Suprapubic skin (tissue), 4 donors: ENCODE data around the gene SEMA4A. TPM values are rescaled to one million over a fixed set of nuclear protein-coding genes. Genes with fewer than 3 reads are reported as not detected.
A peak's percentile ranks its signal among the peaks of the same experiment; 100 is the strongest.

Source experiments
- DNase-seq, 2 donors: peaks; one replicate each; pipeline ENCODE4 v3.0.0-alpha.2; 2019; ENCODE audit warnings: low spot score in 2 of 2
- H3K27ac ChIP-seq: fragments of 200-600 bp; sonication (generic); one replicate; pipeline ENCODE4 v1.5.1; 2019
- H3K27me3 ChIP-seq: fragments of 200-600 bp; sonication (generic); one replicate; pipeline ENCODE4 v1.5.1; 2019
- H3K36me3 ChIP-seq: fragments of 200-600 bp; sonication (generic); one replicate; pipeline ENCODE4 v1.5.1; 2019
- H3K4me1 ChIP-seq: fragments of 200-600 bp; sonication (generic); one replicate; pipeline ENCODE4 v1.5.1; 2019
- H3K4me3 ChIP-seq: fragments of 200-600 bp; sonication (generic); one replicate; pipeline ENCODE4 v1.5.1; 2019; ENCODE audit warnings: mild to moderate bottlenecking
- H3K9me3 ChIP-seq: fragments of 200-600 bp; sonication (generic); one replicate; pipeline ENCODE4 v1.5.1; 2019
- CTCF ChIP-seq, 2 donors: fragments of 200-600 bp in 1 of 2; fragments of 450-650 bp in 1 of 2; sonication (generic) in 1 of 2; IDR thresholded peaks; one replicate each; pipeline ENCODE4 v1.5.1; 2016 to 2019; ENCODE audit warnings: antibody characterized with exemption in 2 of 2, mild to moderate bottlenecking in 1 of 2, moderate library complexity in 1 of 2
- EP300 ChIP-seq: sonication (generic); formaldehyde crosslinking; IDR thresholded peaks from one replicate; pipeline ENCODE4 v1.6.1; 2017; ENCODE audit warnings: antibody characterized with exemption
- POLR2A ChIP-seq, 2 donors: fragments of 450-650 bp; IDR thresholded peaks; one replicate each; pipeline ENCODE4 v1.6.1; 2017; ENCODE audit warnings: antibody characterized with exemption in 2 of 2, mild to moderate bottlenecking in 2 of 2, moderate library complexity in 2 of 2
- POLR2AphosphoS5 ChIP-seq, 3 donors: sonication (generic); formaldehyde crosslinking; IDR thresholded peaks; one replicate each; pipeline ENCODE4 v1.6.1; 2017; ENCODE audit warnings: antibody characterized with exemption in 3 of 3
- WGBS: methylation state at CpG from one replicate; pipeline ENCODE4 v1.1.5; 2018; 5-methylcytosine and 5-hydroxymethylcytosine counted together
- total RNA-seq, 4 donors: library from RNA; depleted of rRNA; stranded (reverse); fragments of >200 nt; gene quantifications; one replicate each; pipeline ENCODE4 v1.1.0, GENCODE V29; 2016

SEMA4A gene
- total RNA-seq, 4 donors from 2014 or later: 43.8 to 61.2 (median 50.2) TPM

DNA sequence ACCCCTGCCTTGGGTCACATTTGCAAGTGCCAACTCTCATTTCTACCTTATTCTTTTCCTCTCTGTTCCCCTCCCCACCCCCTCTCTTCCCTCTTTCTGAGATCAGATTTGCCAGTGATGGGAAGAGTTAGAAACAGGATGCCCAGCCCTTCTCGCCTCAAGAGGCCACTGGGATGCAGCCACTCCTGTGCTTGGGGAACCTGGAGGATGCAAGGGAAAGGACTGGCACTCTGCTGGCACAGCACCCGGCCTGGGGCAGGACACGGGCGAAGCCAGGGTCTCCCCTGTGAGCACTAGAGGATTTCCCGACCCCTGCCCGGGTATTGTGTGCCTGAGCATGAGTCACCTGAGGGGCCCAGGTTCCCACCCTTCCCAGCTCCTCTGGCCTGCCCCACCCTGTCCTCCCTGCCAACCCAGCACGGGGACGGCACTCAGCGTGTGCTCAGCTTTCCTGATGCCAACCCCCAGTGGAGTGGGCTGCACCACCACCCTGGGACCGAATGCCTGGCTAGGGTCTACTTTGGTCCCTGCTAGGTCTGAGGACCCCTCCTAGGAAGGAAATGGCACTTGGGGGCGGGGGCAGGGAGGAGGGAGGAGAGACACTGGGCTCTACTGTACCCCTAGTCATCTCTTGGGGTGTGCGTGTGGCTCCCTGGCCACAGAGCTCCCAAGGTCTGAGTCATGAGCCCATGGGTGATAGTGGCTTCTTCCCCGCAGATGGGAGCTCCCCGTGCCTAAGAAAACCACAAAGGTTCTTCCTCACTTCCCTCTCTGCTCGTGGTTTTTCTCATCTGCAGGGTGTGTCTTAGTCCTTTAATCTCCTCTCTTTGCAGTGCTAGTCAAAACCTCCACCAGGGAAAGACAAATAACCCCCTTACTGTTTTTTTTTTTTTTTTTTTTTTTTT, 26.5 kb upstream of the SEMA4A start:
- WGBS: 2% methylated on average over 7 of the region's 15 CpGs
- DNase-seq: peak in 1 of 2 donors; percentile 90

GRCh38 chr1:156128308-156128653, 25.1 kb upstream of the SEMA4A start:
- Histone ChIP-seq H3K27me3 (no peaks in the 10 kb centered on the region), H3K27ac (peak overlapping the region; percentile 100), H3K4me1 (peaks cover 79% of the 10 kb centered on the region), H3K36me3 (peaks cover 30% of the 10 kb centered on the region), H3K9me3 (no peaks in the 10 kb centered on the region), H3K4me3 (peak overlapping the region; percentile 30)
- TF ChIP-seq POLR2A (IDR thresholded peaks at IDR 0.05) (no peak), CTCF (IDR thresholded peaks at IDR 0.05) (no peak), POLR2AphosphoS5 (IDR thresholded peaks at IDR 0.05) (no peak), EP300 (no peak)
- WGBS: 6% methylated on average over 2 of the region's 2 CpGs
- no peak for DNase-seq

More for the DNA sequence above, 26.5 kb upstream of the SEMA4A start:
- Histone ChIP-seq H3K27ac (peak overlapping the region; percentile 100), H3K9me3 (no peaks in the 10 kb centered on the region), H3K4me1 (peaks cover 93% of the 10 kb centered on the region), H3K4me3 (peak overlapping the region; percentile 100), H3K27me3 (no peaks in the 10 kb centered on the region), H3K36me3 (peaks cover 16% of the 10 kb centered on the region)
- TF ChIP-seq POLR2AphosphoS5 (IDR thresholded peaks at IDR 0.05): peak in 1 of 3 donors; percentile 21
- no peak for TF ChIP-seq POLR2A (IDR thresholded peaks at IDR 0.05)

GRCh38 chr1:156128654-156129597, 24.5 kb upstream of the SEMA4A start:
- Histone ChIP-seq H3K4me3 (peak overlapping the region; percentile 30), H3K36me3 (peaks cover 36% of the 10 kb centered on the region), H3K9me3 (no peaks in the 10 kb centered on the region), H3K27me3 (no peaks in the 10 kb centered on the region), H3K27ac (peak overlapping the region; percentile 100), H3K4me1 (peaks cover 74% of the 10 kb centered on the region)
- 7% methylated on average over 8 of the region's 8 CpGs for WGBS
- DNase-seq: peak in 1 of 2 donors; percentile 76
- TF ChIP-seq CTCF (IDR thresholded peaks at IDR 0.05): no peak
- no peak for TF ChIP-seq POLR2A (IDR thresholded peaks at IDR 0.05)
- no peak for TF ChIP-seq EP300
- TF ChIP-seq POLR2AphosphoS5 (IDR thresholded peaks at IDR 0.05): no peak

DNA sequence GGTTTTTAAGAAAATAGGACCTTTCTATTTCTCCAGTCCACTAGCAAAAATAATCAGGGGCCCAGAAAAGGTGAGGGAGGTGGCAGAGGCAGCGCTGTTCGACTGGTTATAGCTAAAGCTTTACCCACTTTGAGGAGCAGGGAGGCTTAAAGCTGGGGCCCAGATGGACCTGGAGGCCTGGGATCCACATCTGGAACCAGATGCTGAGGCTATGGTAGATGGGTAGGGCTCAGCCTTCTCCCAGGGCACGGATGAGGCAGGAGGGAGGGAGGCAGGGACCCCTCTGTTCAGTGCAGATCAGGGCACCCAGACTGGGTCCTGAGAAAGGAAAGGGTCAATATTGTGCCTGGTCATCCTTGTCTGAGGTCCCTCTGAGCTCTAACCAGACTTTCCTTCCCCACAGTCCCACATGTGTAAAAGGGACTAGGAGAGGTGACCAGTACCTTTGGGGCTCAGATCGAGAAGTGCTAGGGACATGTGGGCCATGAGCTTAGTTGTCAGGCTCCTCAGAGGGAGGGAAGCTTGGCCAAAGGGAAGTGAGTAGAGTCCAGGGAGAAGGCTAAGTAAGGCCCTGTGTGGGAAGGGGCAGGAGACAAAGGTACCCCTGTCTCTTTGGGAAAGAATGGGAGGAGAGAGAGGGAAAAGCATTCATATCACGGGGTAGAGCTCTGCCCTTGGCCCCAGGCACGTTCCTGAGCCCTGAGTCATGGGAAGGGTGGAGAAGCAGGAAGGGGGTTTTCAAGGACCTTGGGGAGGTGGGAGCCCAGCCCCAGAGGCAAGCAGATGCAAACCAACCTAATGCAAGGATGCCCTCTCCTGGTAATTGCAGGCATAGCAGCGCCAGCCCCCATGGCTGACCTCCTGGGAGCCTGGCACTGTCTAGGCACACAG, 23.5 kb upstream of the SEMA4A start:
- Histone ChIP-seq H3K27me3 (no peaks in the 10 kb centered on the region), H3K4me1 (peaks cover 67% of the 10 kb centered on the region), H3K27ac (peak overlapping the region; percentile 100), H3K36me3 (peaks cover 46% of the 10 kb centered on the region), H3K9me3 (no peaks in the 10 kb centered on the region), H3K4me3 (peak overlapping the region; percentile 30)
- peak; percentile 96 to 97 for DNase-seq
- peak in 2 of 3 donors; percentile 87 to 94 for TF ChIP-seq POLR2AphosphoS5 (IDR thresholded peaks at IDR 0.05)
- TF ChIP-seq CTCF (IDR thresholded peaks at IDR 0.05): peak; percentile 98 to 99
- TF ChIP-seq POLR2A (IDR thresholded peaks at IDR 0.05): no peak
- WGBS: 12% methylated on average over 7 of the region's 7 CpGs

DNA sequence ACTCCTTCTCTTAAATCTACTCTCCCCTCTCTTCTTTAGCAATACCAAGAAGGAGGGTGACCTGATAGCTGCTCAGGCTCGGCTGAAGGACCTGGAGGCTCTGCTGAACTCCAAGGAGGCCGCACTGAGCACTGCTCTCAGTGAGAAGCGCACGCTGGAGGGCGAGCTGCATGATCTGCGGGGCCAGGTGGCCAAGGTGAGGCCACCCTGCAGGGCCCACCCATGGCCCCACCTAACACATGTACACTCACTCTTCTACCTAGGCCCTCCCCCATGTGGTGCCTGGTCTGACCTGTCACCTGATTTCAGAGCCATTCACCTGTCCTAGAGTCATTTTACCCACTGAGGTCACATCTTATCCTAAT, 22.8 kb upstream of the SEMA4A start:
- no peaks in the 10 kb centered on the region for H3K9me3 ChIP-seq
- H3K27ac ChIP-seq: peak overlapping the region; percentile 100
- H3K36me3 ChIP-seq: peaks cover 53% of the 10 kb centered on the region
- H3K4me1 ChIP-seq: peaks cover 61% of the 10 kb centered on the region
- no peak overlapping the region for H3K4me3 ChIP-seq
- H3K27me3 ChIP-seq: no peaks in the 10 kb centered on the region
- DNase-seq: no peak
- WGBS: 78% methylated on average over 6 of the region's 6 CpGs
- TF ChIP-seq POLR2AphosphoS5 (IDR thresholded peaks at IDR 0.05): no peak
- TF ChIP-seq POLR2A (IDR thresholded peaks at IDR 0.05): no peak
- no peak for TF ChIP-seq CTCF (IDR thresholded peaks at IDR 0.05)
- TF ChIP-seq EP300: no peak
